ENCODE data around the gene COL4A5. TPM values are rescaled to one million over a fixed set of nuclear protein-coding genes. Genes with fewer than 3 reads are reported as not detected.

The COL4A5 gene
- total RNA-seq, 1 experiment from 2014 or later = 29.4 TPM

DNA sequence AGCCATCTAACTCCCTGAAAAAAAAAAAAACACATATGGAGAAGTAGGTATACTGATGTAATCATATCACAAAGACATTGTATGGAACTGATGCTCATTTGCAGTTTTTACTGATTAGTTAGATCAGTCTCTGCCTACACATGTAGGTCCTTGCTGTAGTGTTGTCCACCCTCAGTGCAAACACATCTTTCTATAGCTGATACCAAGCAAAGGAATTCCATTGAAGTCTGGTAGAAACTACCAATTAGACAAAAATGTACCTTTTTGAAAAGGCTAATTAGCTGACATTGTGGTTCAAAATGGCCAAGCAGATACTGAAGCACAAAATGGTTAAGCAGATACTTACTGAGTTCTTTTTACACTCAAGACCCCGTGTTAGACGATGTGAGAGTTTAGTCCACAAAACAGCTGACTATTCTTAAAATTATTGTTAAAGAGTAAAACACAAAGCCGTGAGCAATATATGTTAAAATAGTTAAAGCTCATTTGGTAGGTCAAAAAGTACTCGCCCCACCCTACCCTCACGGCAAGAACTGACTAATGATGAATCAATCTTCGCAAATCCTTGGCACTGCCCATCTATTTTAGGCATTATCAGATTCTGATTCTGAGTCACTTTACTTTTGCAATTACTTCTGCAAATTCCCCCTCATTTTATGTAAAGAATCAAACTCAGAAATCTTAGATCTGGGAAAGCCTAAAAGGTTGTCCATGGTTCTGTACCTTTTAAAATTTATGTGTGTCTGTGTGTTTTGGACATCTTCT lies 41.8 kb upstream of the COL4A5 start (continued):
- TF ChIP-seq, protein P1, sequence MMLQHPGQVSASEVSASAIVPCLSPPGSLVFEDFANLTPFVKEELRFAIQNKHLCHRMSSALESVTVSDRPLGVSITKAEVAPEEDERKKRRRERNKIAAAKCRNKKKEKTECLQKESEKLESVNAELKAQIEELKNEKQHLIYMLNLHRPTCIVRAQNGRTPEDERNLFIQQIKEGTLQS (IDR thresholded peaks at IDR 0.05) = no peak
- TF ChIP-seq EGR1 (IDR thresholded peaks at IDR 0.05; ENCODE audit: low read depth) (no peak), TCF7L2 (IDR thresholded peaks at IDR 0.05; ENCODE audit: borderline replicate concordance, extremely low read depth, insufficient read depth, insufficient read length) (no peak)

- Histone ChIP-seq H2AFZ (ENCODE audit: low read depth, low read length, poor library complexity, severe bottlenecking) (peak overlapping the region; percentile 61), H4K20me1 (ENCODE audit: insufficient read depth) (no peaks in the 10 kb centered on the region), H3K4me1 (ENCODE audit: control insufficient read depth in 1 of 2, insufficient read depth in 2 of 2, low read length in 2 of 2) (peaks cover 14 to 59% of the 10 kb centered on the region in 2 experiments; a peak in 3 of 4 replicates), H3K36me3 (ENCODE audit: control insufficient read depth in 1 of 2, insufficient read depth in 2 of 2, low read length in 2 of 2) (no peaks in the 10 kb centered on the region), H3K79me2 (ENCODE audit: insufficient read depth, low read length) (no peaks in the 10 kb centered on the region), H3K27ac (ENCODE audit: low read depth, low read length) (no peak overlapping the region), H3K9me2 (ENCODE audit: insufficient read depth) (no peaks in the 10 kb centered on the region), H3K9ac (ENCODE audit: low read length) (peak overlapping the region; percentile 32), H3K4me2 (ENCODE audit: low read length) (peak overlapping the region; percentile 81), H3K9me3 (ENCODE audit: control insufficient read depth in 1 of 2, insufficient read depth in 1 of 2, low read depth in 1 of 2, low read length in 2 of 2) (no peaks in the 10 kb centered on the region), H3K27me3 (ENCODE audit: insufficient read depth, low read length) (no peaks in the 10 kb centered on the region), H3K4me3 (replicated peaks in 1 of 2; ENCODE audit: low read depth in 1 of 2, low read length in 2 of 2) (peak overlapping the region in 1 of 2 experiments; percentile 30; a peak in 2 of 4 replicates)
- TF ChIP-seq CEBPB (IDR thresholded peaks at IDR 0.05; ENCODE audit: low read depth) (no peak), ZFX (IDR thresholded peaks at IDR 0.05) (no peak), EZH2 (IDR thresholded peaks at IDR 0.05) (no peak), EGR1 (IDR thresholded peaks at IDR 0.05; ENCODE audit: low read depth) (no peak), FOSL1 (IDR thresholded peaks at IDR 0.05; ENCODE audit: low read depth) (peak; percentile 29; the same call in 1 of the 2 replicates)
- intact Hi-C loops (cut with micrococcal nuclease) = no loop called here
- no peak for ATAC-seq
- CTCF ChIA-PET = no interaction called here
- BruUV-seq (replicated peaks) = no TSS peak
- no peak for DNase-seq (ENCODE audit: low read depth, low spot score)
- RAD21 ChIA-PET (ENCODE audit: low non-redundant PET in 1 of 2, low total read pairs in 2 of 2, uncharacterized antibody in 2 of 2, unreplicated experiment in 2 of 2) = no interaction called here
- POLR2A ChIA-PET = no interaction called here
Measured at GRCh38 chrX:108399418-108400165, 40.0 kb upstream of the COL4A5 start.
